SK-N-DZ (cell line): ENCODE results near the gene DOK4. TPM values are rescaled to one million over a fixed set of nuclear protein-coding genes. Genes with fewer than 3 reads are reported as not detected.

Experiments
- DNase-seq: peaks from one replicate; pipeline ENCODE4 v3.0.0-alpha.2; 2015; ENCODE audit warnings: low spot score
- polyA plus RNA-seq, 2 experiments: library from polyadenylated mRNA; depleted of rRNA; stranded (reverse); fragments of >200 nt; gene quantifications; 2 replicates each; pipeline ENCODE4 v1.2.3, GENCODE V29; 2014

The DOK4 gene
- polyA plus RNA-seq (2014; cell fraction: cytosol; rRNA removed) = 158 and 208 TPM in 2 replicates
- 212 and 219 TPM in 2 replicates for polyA plus RNA-seq (2014; cell fraction: nucleus; rRNA removed)

GRCh38 chr16:57485916-57486857, at the start of gene DOK4:
DOK4 (minus strand) TSS chr16:57486493; CDS start chr16:57479507, 6,986 bp downstream.
- peak; percentile 60 for DNase-seq

- peak; percentile 80 for DNase-seq
These were observed 49.5 kb upstream of the DOK4 start for GRCh38 chr16:57535680-57536305.

GRCh38 chr16:57534881-57535658, 48.8 kb upstream of the DOK4 start:
- DNase-seq = no peak

GRCh38 chr16:57534337-57534880, 48.1 kb upstream of the DOK4 start:
- no peak for DNase-seq

- no peak for DNase-seq
These were observed 47.4 kb upstream of the DOK4 start for GRCh38 chr16:57533431-57534336.

GRCh38 chr16:57532266-57532625, 46.0 kb upstream of the DOK4 start:
- DNase-seq = no peak

- DNase-seq = no peak
These were observed 45.5 kb upstream of the DOK4 start for GRCh38 chr16:57531635-57532265.

GRCh38 chr16:57531253-57531575, 44.9 kb upstream of the DOK4 start:
- no peak for DNase-seq

GRCh38 chr16:57530522-57531252, 44.4 kb upstream of the DOK4 start:
- DNase-seq = no peak

- DNase-seq = no peak
These were observed 43.8 kb upstream of the DOK4 start for GRCh38 chr16:57530104-57530521.

GRCh38 chr16:57529391-57530103, 43.3 kb upstream of the DOK4 start:
- DNase-seq = no peak

GRCh38 chr16:57528499-57529390, 42.5 kb upstream of the DOK4 start:
- no peak for DNase-seq

GRCh38 chr16:57527610-57528360, 41.5 kb upstream of the DOK4 start:
- DNase-seq = no peak

GRCh38 chr16:57527027-57527426, 40.7 kb upstream of the DOK4 start:
- DNase-seq = no peak

- no peak for DNase-seq
These were observed 40.2 kb upstream of the DOK4 start for GRCh38 chr16:57526498-57526897.

GRCh38 chr16:57525761-57526160, 39.5 kb upstream of the DOK4 start:
- peak; percentile 54 for DNase-seq

GRCh38 chr16:57522960-57523359, 36.7 kb upstream of the DOK4 start:
- DNase-seq = no peak
